Measurements from ENCODE around the gene CHST9. TPM values are rescaled to one million over a fixed set of nuclear protein-coding genes. Genes with fewer than 3 reads are reported as not detected.
"Not testable (repeated sequence)": the region's sequence is repeated elsewhere in the genome, so short reads cannot be mapped to it uniquely, and the experiment has no call there.

CHST9 gene
- total RNA-seq, 2 donors from 2014 or later = 10.3 to 19.3 TPM

DNA sequence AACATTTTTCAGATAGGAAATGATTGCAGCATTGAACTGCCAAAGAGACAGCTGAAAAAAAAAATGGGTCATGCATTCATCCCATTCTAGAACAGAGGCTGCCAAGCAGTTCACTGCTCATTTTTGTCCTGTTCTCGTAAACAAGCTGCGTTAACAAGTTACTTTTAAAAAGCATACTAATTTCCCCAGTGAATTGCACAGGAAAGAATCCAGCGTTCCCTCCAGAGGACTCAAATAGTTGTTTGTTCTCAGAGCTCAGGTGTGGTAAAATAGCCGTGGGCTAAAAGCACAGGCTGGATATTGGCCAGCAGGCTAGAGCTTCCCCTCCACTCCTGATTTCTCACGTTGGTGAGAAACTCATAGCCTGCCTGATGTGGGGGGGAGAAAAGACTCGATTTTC lies 243.5 kb downstream of the CHST9 start:
- peak; percentile 7 for DNase-seq (ENCODE audit: low spot score)
- no peaks in the 10 kb centered on the region for H3K9me3 ChIP-seq
- no peaks in the 10 kb centered on the region for H3K36me3 ChIP-seq
- no peaks in the 10 kb centered on the region for H3K27me3 ChIP-seq (replicated peaks; ENCODE audit: insufficient read depth)
- H3K4me3 ChIP-seq = no peak overlapping the region
- no peaks in the 10 kb centered on the region for H3K4me1 ChIP-seq (replicated peaks)
- WGBS = 12% methylated on average over 6 of the region's 6 CpGs
- no peak for TF ChIP-seq CTCF (IDR thresholded peaks at IDR 0.05)
- no peak for TF ChIP-seq POLR2AphosphoS5 (IDR thresholded peaks at IDR 0.05)
- no peak for TF ChIP-seq POLR2A (IDR thresholded peaks at IDR 0.05)
- H3K27ac ChIP-seq = no peak overlapping the region
- intact Hi-C loops (cut with DNase I) = no loop called here

- intact Hi-C loops (cut with DNase I) = no loop called here
- no peak overlapping the region for H3K4me3 ChIP-seq
- WGBS = 83% methylated on average over 5 of the region's 5 CpGs
- TF ChIP-seq POLR2AphosphoS5 (IDR thresholded peaks at IDR 0.05) (no peak), CTCF (IDR thresholded peaks at IDR 0.05) (no peak), POLR2A (IDR thresholded peaks at IDR 0.05) (no peak)
- H3K36me3 ChIP-seq = no peaks in the 10 kb centered on the region
- H3K4me1 ChIP-seq (replicated peaks) = no peaks in the 10 kb centered on the region
- H3K27me3 ChIP-seq (replicated peaks; ENCODE audit: insufficient read depth) = no peaks in the 10 kb centered on the region
- H3K27ac ChIP-seq = no peak overlapping the region
- no peak for DNase-seq (ENCODE audit: low spot score)
- H3K9me3 ChIP-seq = no peaks in the 10 kb centered on the region
Measured at GRCh38 chr18:26940744-26941398, 244.2 kb downstream of the CHST9 start.

GRCh38 chr18:26931659-26932058 lies 253.4 kb downstream of the CHST9 start:
- no peak overlapping the region for H3K27ac ChIP-seq
- 80% methylated on average over 2 of the region's 2 CpGs for WGBS
- H3K4me3 ChIP-seq = no peak overlapping the region
- intact Hi-C loops (cut with DNase I) = no loop called here
- DNase-seq (ENCODE audit: low spot score) = no peak
- no peaks in the 10 kb centered on the region for H3K4me1 ChIP-seq (replicated peaks)
- no peaks in the 10 kb centered on the region for H3K36me3 ChIP-seq
- H3K27me3 ChIP-seq (replicated peaks; ENCODE audit: insufficient read depth) = no peaks in the 10 kb centered on the region
- TF ChIP-seq CTCF (IDR thresholded peaks at IDR 0.05) (no peak), POLR2AphosphoS5 (IDR thresholded peaks at IDR 0.05) (no peak), POLR2A (IDR thresholded peaks at IDR 0.05) (no peak)
- no peaks in the 10 kb centered on the region for H3K9me3 ChIP-seq

DNA sequence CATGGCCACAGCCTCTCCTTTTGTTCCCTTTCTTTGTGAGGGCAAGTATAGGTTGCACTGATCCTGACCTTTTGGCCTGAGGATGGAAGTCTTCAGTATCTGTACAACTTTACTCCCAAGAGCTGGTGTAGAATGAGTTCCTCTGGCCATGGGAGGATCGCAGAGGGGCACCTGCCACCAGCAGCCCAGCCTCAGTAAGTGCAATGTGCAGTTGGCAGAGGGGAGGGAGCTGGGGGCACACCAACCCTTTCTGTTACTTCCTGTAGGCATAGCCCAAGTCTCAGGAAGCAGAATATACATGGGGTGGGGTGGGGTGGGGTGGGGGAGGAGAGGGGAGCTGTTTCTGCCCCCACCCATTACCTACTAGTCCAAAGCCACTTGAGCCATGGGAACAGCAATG lies 254.5 kb downstream of the CHST9 start:
- no peak overlapping the region for H3K4me3 ChIP-seq
- intact Hi-C loops (cut with DNase I) = no loop called here
- H3K36me3 ChIP-seq = no peaks in the 10 kb centered on the region
- no peaks in the 10 kb centered on the region for H3K4me1 ChIP-seq (replicated peaks)
- WGBS = 88% methylated on average over 1 of the region's 1 CpG
- H3K9me3 ChIP-seq = no peaks in the 10 kb centered on the region
- no peak overlapping the region for H3K27ac ChIP-seq
- no peaks in the 10 kb centered on the region for H3K27me3 ChIP-seq (replicated peaks; ENCODE audit: insufficient read depth)
- no peak for DNase-seq (ENCODE audit: low spot score)
- no peak for TF ChIP-seq POLR2A (IDR thresholded peaks at IDR 0.05)

- no peak for DNase-seq (ENCODE audit: low spot score)
- Histone ChIP-seq H3K36me3 (no peaks in the 10 kb centered on the region), H3K4me1 (replicated peaks) (no peaks in the 10 kb centered on the region), H3K9me3 (no peaks in the 10 kb centered on the region), H3K27ac (no peak overlapping the region), H3K27me3 (replicated peaks; ENCODE audit: insufficient read depth) (no peaks in the 10 kb centered on the region), H3K4me3 (no peak overlapping the region)
- no peak for TF ChIP-seq POLR2AphosphoS5 (IDR thresholded peaks at IDR 0.05)
- TF ChIP-seq CTCF (IDR thresholded peaks at IDR 0.05) = no peak
- TF ChIP-seq POLR2A (IDR thresholded peaks at IDR 0.05) = no peak
- WGBS = 42% methylated on average over 3 of the region's 3 CpGs
- intact Hi-C loops (cut with DNase I) = no loop called here
Measured at GRCh38 chr18:26928670-26929313, 256.3 kb downstream of the CHST9 start.

DNA sequence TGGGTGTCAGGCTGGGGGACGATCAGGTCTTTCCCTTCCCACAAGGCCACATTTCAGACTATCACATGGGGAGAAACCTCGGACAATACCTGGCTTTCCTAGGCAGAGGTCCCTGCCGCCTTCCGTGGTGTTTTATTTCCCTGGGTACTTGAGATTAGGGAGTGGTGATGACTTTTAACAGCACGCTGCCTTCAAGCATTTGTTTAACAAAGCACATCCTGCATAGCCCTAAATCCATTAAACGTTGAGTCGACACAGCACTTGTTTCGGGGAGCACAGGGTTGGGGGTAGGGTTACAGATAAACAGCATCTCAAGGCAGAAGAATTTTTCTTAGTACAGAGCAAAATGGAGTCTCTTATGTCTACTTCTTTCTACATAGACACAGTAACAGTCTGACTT lies 257.3 kb downstream of the CHST9 start:
- H3K4me3 ChIP-seq; H3K27me3 ChIP-seq (replicated peaks; ENCODE audit: insufficient read depth); DNase-seq (ENCODE audit: low spot score); H3K27ac ChIP-seq; H3K4me1 ChIP-seq (replicated peaks); intact Hi-C loops (cut with DNase I); H3K9me3 ChIP-seq; H3K36me3 ChIP-seq: not testable (repeated sequence)
- WGBS = 59% methylated on average over 8 of the region's 8 CpGs

Data from prostate gland (tissue), 2 donors.